GM19372 (cell line): ENCODE results near the gene TMEM144.
A peak's percentile ranks its signal among the peaks of the same experiment; 100 is the strongest.
"Not testable (repeated sequence)": the region's sequence is repeated elsewhere in the genome, so short reads cannot be mapped to it uniquely, and the experiment has no call there.

ENCODE experiments used
- ATAC-seq: cut with Tn5 transposase; IDR thresholded peaks from one replicate; pipeline ENCODE4 v1.9.1; 2021; ENCODE audit warnings: mild to moderate bottlenecking, low read depth, moderate library complexity; ENCODE audit not compliant: unreplicated experiment

Gene TMEM144

GRCh38 chr4:158229768-158230167, 19.5 kb downstream of the TMEM144 start:
- ATAC-seq = no peak

- no peak for ATAC-seq
Observed at GRCh38 chr4:158234671-158235070, 24.4 kb downstream of the TMEM144 start.

- no peak for ATAC-seq
Observed at GRCh38 chr4:158236304-158237030, 26.2 kb downstream of the TMEM144 start.

GRCh38 chr4:158238575-158238974, 28.3 kb downstream of the TMEM144 start:
- no peak for ATAC-seq

- no peak for ATAC-seq
Observed at GRCh38 chr4:158239196-158239595, 28.9 kb downstream of the TMEM144 start.

GRCh38 chr4:158243071-158243470, 32.8 kb downstream of the TMEM144 start:
- no peak for ATAC-seq

GRCh38 chr4:158250321-158250720, 40.0 kb downstream of the TMEM144 start:
- no peak for ATAC-seq

GRCh38 chr4:158253350-158253980, 43.2 kb downstream of the TMEM144 start:
- peak; percentile 77 for ATAC-seq

GRCh38 chr4:158254292-158254691, 44.0 kb downstream of the TMEM144 start:
- ATAC-seq = no peak

- peak; percentile 54 for ATAC-seq
Observed at GRCh38 chr4:158255727-158256324, 45.5 kb downstream of the TMEM144 start.

GRCh38 chr4:158259955-158260575, 49.8 kb downstream of the TMEM144 start:
- ATAC-seq = no peak

- ATAC-seq = no peak
Observed at GRCh38 chr4:158261480-158261879, 51.2 kb downstream of the TMEM144 start.

GRCh38 chr4:158268553-158268952, 58.3 kb downstream of the TMEM144 start:
- ATAC-seq = no peak

- no peak for ATAC-seq
Observed at GRCh38 chr4:158274636-158275035, 64.3 kb downstream of the TMEM144 start.

- ATAC-seq = no peak
Observed at GRCh38 chr4:158277558-158277957, 67.3 kb downstream of the TMEM144 start.

GRCh38 chr4:158279052-158279451, 68.8 kb downstream of the TMEM144 start:
- ATAC-seq = not testable (repeated sequence)

GRCh38 chr4:158280856-158281255, 70.6 kb downstream of the TMEM144 start:
- ATAC-seq = no peak

- no peak for ATAC-seq
Observed at GRCh38 chr4:158282252-158282651, 72.0 kb downstream of the TMEM144 start.

GRCh38 chr4:158285429-158286216, 75.3 kb downstream of the TMEM144 start:
- no peak for ATAC-seq

- ATAC-seq = no peak
Observed at GRCh38 chr4:158290912-158291311, 80.6 kb downstream of the TMEM144 start.
